ENCODE data around the gene DEPDC1.
A peak's percentile ranks its signal among the peaks of the same experiment; 100 is the strongest.

DEPDC1 gene

GRCh38 chr1:68490046-68490651 is 6.7 kb downstream of the DEPDC1 start:
- H3K4me2 ChIP-seq (ENCODE audit: low read depth, low read length, poor library complexity, severe bottlenecking) = peak overlapping the region; percentile 91
- no peaks in the 10 kb centered on the region for H3K9me3 ChIP-seq (ENCODE audit: insufficient read depth, low read depth, low read length)
- H3K36me3 ChIP-seq (ENCODE audit: insufficient read depth, low read length) = peaks cover 28% of the 10 kb centered on the region
- H3K4me3 ChIP-seq (ENCODE audit: low read length, poor library complexity, severe bottlenecking) = no peak overlapping the region
- H3K79me2 ChIP-seq (ENCODE audit: insufficient read depth, low read length) = peaks cover 51% of the 10 kb centered on the region
- H2AFZ ChIP-seq (ENCODE audit: low read length) = no peak overlapping the region
- TF ChIP-seq, protein P1, sequence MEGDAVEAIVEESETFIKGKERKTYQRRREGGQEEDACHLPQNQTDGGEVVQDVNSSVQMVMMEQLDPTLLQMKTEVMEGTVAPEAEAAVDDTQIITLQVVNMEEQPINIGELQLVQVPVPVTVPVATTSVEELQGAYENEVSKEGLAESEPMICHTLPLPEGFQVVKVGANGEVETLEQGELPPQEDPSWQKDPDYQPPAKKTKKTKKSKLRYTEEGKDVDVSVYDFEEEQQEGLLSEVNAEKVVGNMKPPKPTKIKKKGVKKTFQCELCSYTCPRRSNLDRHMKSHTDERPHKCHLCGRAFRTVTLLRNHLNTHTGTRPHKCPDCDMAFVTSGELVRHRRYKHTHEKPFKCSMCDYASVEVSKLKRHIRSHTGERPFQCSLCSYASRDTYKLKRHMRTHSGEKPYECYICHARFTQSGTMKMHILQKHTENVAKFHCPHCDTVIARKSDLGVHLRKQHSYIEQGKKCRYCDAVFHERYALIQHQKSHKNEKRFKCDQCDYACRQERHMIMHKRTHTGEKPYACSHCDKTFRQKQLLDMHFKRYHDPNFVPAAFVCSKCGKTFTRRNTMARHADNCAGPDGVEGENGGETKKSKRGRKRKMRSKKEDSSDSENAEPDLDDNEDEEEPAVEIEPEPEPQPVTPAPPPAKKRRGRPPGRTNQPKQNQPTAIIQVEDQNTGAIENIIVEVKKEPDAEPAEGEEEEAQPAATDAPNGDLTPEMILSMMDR (conservative IDR thresholded peaks at IDR 0.05; ENCODE audit: low read length) = no peak
- no peak for TF ChIP-seq EZH2phosphoT487 (IDR thresholded peaks at IDR 0.05; ENCODE audit: borderline replicate concordance)
- peaks cover 27% of the 10 kb centered on the region for H3K4me1 ChIP-seq (ENCODE audit: insufficient read depth, low read length, poor library complexity, severe bottlenecking)
- no peaks in the 10 kb centered on the region for H3K27me3 ChIP-seq (ENCODE audit: insufficient read depth, low read length, poor library complexity, severe bottlenecking)
- H3K9ac ChIP-seq (ENCODE audit: low read depth, low read length, poor library complexity, severe bottlenecking) = no peak overlapping the region
- no peaks in the 10 kb centered on the region for H3K9me2 ChIP-seq (replicated peaks; ENCODE audit: low read depth, low read length)
- H3F3A ChIP-seq (ENCODE audit: low read depth) = no peaks in the 10 kb centered on the region
- peaks cover 6% of the 10 kb centered on the region for H4K20me1 ChIP-seq (ENCODE audit: insufficient read depth, low read length, poor library complexity, severe bottlenecking)

GRCh38 chr1:68485431-68486022 is 11.4 kb downstream of the DEPDC1 start:
- Histone ChIP-seq H3K79me2 (ENCODE audit: insufficient read depth, low read length) (peaks cover 6% of the 10 kb centered on the region), H3K9ac (ENCODE audit: low read depth, low read length, poor library complexity, severe bottlenecking) (no peak overlapping the region), H2AFZ (ENCODE audit: low read length) (no peak overlapping the region), H3F3A (ENCODE audit: low read depth) (no peaks in the 10 kb centered on the region), H3K4me2 (ENCODE audit: low read depth, low read length, poor library complexity, severe bottlenecking) (no peak overlapping the region), H4K20me1 (ENCODE audit: insufficient read depth, low read length, poor library complexity, severe bottlenecking) (no peaks in the 10 kb centered on the region), H3K27me3 (ENCODE audit: insufficient read depth, low read length, poor library complexity, severe bottlenecking) (no peaks in the 10 kb centered on the region), H3K9me2 (replicated peaks; ENCODE audit: low read depth, low read length) (no peaks in the 10 kb centered on the region), H3K4me3 (ENCODE audit: low read length, poor library complexity, severe bottlenecking) (no peak overlapping the region), H3K36me3 (ENCODE audit: insufficient read depth, low read length) (peaks cover 54% of the 10 kb centered on the region), H3K4me1 (ENCODE audit: insufficient read depth, low read length, poor library complexity, severe bottlenecking) (peaks cover 6% of the 10 kb centered on the region), H3K9me3 (ENCODE audit: insufficient read depth, low read depth, low read length) (no peaks in the 10 kb centered on the region)
- TF ChIP-seq, protein P1 (conservative IDR thresholded peaks at IDR 0.05; ENCODE audit: low read length) = no peak; the same call in 1 of the 2 replicates
- no peak for TF ChIP-seq EZH2phosphoT487 (IDR thresholded peaks at IDR 0.05; ENCODE audit: borderline replicate concordance)

DNA sequence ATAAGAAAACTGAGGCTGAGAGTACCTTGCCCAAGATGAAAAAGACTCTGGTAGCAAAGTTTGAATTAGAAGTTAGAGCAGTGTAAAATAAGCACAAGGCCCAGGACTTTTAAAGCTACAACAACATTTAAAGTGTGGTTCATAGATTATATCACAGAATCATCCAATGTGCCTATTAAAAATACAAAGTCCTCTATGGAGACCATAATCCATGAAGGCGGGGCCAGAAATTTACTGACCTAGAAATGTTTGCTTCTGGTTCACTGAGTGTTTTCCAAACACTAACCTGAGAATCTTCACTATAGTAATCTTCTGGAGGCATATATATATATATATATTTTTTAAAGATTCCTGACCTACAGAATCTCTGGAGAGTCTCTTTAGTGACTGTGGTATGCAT is 12.3 kb downstream of the DEPDC1 start:
- TF ChIP-seq, protein P1 (conservative IDR thresholded peaks at IDR 0.05; ENCODE audit: low read length) = no peak
- TF ChIP-seq EZH2phosphoT487 (IDR thresholded peaks at IDR 0.05; ENCODE audit: borderline replicate concordance) = no peak
- no peak overlapping the region for H2AFZ ChIP-seq (ENCODE audit: low read length)
- peaks cover 54% of the 10 kb centered on the region for H3K36me3 ChIP-seq (ENCODE audit: insufficient read depth, low read length)
- no peaks in the 10 kb centered on the region for H3F3A ChIP-seq (ENCODE audit: low read depth)
- peaks cover 6% of the 10 kb centered on the region for H3K4me1 ChIP-seq (ENCODE audit: insufficient read depth, low read length, poor library complexity, severe bottlenecking)
- no peaks in the 10 kb centered on the region for H3K9me3 ChIP-seq (ENCODE audit: insufficient read depth, low read depth, low read length)
- H3K79me2 ChIP-seq (ENCODE audit: insufficient read depth, low read length) = no peaks in the 10 kb centered on the region
- H4K20me1 ChIP-seq (ENCODE audit: insufficient read depth, low read length, poor library complexity, severe bottlenecking) = no peaks in the 10 kb centered on the region
- no peak overlapping the region for H3K4me3 ChIP-seq (ENCODE audit: low read length, poor library complexity, severe bottlenecking)
- no peak overlapping the region for H3K9ac ChIP-seq (ENCODE audit: low read depth, low read length, poor library complexity, severe bottlenecking)
- no peaks in the 10 kb centered on the region for H3K9me2 ChIP-seq (replicated peaks; ENCODE audit: low read depth, low read length)
- no peak overlapping the region for H3K4me2 ChIP-seq (ENCODE audit: low read depth, low read length, poor library complexity, severe bottlenecking)
- H3K27me3 ChIP-seq (ENCODE audit: insufficient read depth, low read length, poor library complexity, severe bottlenecking) = no peaks in the 10 kb centered on the region

Measured in Loucy (cell line).